ENCODE results near the gene CFAP119.

DNA sequence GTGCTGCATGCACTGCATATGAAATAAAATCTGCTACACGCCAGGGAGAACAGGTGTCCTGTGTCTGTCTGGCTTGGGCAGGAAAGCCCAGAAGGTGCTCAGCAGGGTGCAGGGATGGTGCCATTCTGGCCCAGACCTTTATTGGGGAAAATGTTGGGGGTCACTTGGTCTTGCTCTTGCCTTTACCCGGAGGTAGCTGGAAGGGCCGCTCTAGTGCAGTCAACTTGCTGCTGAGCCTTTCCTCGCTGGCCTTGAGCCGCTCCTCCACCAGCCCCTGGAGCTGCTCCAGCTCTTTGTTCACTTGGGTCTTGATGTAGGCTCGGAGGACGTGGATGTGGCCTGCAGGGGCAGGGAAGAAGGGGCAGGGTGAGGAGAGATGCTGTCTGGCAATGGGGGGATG is 4.5 kb downstream of the CFAP119 start:
- TF ChIP-seq, protein P1, sequence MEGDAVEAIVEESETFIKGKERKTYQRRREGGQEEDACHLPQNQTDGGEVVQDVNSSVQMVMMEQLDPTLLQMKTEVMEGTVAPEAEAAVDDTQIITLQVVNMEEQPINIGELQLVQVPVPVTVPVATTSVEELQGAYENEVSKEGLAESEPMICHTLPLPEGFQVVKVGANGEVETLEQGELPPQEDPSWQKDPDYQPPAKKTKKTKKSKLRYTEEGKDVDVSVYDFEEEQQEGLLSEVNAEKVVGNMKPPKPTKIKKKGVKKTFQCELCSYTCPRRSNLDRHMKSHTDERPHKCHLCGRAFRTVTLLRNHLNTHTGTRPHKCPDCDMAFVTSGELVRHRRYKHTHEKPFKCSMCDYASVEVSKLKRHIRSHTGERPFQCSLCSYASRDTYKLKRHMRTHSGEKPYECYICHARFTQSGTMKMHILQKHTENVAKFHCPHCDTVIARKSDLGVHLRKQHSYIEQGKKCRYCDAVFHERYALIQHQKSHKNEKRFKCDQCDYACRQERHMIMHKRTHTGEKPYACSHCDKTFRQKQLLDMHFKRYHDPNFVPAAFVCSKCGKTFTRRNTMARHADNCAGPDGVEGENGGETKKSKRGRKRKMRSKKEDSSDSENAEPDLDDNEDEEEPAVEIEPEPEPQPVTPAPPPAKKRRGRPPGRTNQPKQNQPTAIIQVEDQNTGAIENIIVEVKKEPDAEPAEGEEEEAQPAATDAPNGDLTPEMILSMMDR (IDR thresholded peaks at IDR 0.05; ENCODE audit: low read length), result no peak
- no peak for TF ChIP-seq EZH2 (IDR thresholded peaks at IDR 0.05; ENCODE audit: borderline replicate concordance, low read length)

Data from OCI-LY1 (cell line).